HG02759 (cell line): ENCODE measurements around the gene INS.

Source experiments
- ATAC-seq: cut with Tn5 transposase; IDR thresholded peaks from one replicate; pipeline ENCODE4 v1.9.1; 2021; ENCODE audit warnings: mild to moderate bottlenecking, moderate library complexity; ENCODE audit not compliant: unreplicated experiment

INS gene

DNA sequence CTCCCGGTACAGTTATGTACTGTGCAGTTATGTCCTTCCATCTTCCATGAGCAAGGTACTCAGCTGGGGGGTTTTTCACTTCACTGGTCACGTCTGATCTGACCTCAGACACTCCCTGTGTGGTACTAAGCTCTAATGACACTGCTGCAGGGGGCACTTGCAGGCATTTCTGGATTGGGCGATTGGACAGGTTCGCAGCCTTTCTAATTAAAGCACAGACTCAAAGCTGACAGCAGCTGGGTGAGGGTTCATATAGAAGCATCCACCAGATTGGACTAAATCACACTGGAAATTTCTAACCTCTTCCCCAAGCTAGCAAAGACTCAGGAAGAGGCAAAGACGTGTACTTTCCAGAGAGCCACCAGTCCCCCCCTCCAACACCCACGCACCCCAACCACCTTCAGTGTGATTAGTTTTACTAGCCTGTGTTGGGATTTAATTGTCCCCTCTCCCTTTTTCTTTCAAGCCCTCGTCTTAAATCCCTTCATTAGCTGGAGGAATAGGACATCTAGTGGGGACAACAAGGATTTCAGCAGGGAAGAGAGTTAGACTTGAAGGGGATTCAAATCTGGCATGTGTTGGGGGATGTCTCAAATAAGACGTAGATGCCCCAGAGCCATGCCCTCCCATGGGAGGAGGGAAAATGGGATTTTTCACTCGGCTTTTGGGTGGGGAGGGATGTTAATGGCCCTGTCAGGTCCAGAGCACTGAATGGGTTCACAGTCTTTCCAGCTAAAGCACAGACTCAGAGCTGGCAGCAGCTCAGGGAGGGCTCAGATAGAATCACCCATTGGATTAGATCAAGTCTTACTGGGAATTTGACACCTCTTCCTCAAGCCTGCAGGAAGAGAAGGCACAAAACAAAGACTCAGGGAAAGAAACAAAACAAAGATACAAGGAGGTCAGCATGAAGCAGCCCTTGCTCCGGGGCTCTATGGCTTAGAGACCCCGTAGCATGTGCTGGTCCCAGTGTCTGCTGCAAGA is 10.9 kb downstream of the INS start:
- no peak for ATAC-seq

GRCh38 chr11:2149460-2149859 is 11.5 kb downstream of the INS start:
- no peak for ATAC-seq

DNA sequence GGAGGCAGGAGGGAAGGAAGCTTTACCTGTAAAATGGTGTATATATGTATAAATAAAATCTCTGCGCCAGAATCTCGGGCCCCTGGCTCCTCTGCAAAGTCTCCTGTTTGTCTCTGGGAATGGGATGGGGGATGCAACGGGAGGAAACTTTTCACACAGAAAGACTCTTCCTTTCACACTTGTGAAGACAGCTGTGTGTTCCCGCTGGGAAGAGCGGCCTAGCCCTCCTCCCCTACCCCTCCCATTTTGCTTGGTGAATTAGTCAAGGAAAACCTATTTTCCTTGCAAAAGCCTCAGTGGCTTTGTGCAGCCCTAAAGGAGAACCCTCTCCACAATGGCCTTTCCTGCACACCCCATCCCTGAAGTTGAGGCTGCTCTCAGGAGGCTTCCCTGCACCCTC is 12.4 kb downstream of the INS start:
- no peak for ATAC-seq

DNA sequence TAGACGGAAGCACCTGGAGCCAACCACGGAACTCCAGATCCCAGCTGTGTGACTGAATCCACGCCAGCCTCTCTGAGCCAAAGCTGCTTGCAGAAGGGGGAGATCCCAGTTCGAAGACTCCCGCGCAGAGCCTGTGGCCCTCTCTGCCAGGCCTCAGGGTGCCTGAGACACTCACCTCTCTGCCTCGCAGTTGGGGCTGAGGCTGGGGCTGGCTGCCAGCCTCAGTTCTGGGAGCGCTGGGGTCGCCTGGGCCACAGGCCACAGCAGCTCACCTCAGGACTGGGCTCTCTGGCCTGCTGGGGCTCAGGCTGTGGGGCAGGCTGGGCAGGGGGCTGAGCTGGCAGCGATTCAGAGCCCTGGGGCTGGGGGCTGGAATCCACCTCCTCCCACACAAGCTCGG is 13.6 kb downstream of the INS start:
- ATAC-seq = no peak

GRCh38 chr11:2146051-2146450 is 15.0 kb downstream of the INS start:
- no peak for ATAC-seq

GRCh38 chr11:2144544-2145248 is 16.3 kb downstream of the INS start:
- no peak for ATAC-seq

GRCh38 chr11:2143799-2144543 is 17.0 kb downstream of the INS start:
- ATAC-seq = no peak

GRCh38 chr11:2143477-2143798 is 17.6 kb downstream of the INS start:
- ATAC-seq = no peak

DNA sequence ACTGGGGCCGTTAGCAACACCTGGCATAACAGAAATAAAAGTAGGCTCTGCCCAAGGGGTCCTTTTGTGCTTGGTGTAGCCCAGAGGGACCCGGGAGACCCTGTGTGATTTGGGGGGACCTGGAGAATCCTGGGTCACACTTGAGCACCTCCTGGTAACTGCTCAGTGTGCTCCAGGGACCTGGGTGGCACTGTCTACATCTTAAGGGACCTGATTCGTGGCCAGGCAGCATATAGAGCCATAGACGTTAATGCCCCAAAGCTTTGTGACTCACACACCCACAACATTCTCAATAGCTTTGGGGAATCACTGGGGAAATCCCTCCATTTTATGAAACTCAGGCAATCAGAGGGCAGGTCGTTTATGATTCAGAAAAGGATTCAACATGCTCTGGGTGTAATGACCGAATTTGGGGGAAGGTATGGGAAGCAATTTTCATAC is 18.2 kb downstream of the INS start:
- no peak for ATAC-seq

- no peak for ATAC-seq
These were observed 18.7 kb downstream of the INS start for GRCh38 chr11:2142300-2142759.

GRCh38 chr11:2140411-2141400 is 20.3 kb downstream of the INS start:
- no peak for ATAC-seq

DNA sequence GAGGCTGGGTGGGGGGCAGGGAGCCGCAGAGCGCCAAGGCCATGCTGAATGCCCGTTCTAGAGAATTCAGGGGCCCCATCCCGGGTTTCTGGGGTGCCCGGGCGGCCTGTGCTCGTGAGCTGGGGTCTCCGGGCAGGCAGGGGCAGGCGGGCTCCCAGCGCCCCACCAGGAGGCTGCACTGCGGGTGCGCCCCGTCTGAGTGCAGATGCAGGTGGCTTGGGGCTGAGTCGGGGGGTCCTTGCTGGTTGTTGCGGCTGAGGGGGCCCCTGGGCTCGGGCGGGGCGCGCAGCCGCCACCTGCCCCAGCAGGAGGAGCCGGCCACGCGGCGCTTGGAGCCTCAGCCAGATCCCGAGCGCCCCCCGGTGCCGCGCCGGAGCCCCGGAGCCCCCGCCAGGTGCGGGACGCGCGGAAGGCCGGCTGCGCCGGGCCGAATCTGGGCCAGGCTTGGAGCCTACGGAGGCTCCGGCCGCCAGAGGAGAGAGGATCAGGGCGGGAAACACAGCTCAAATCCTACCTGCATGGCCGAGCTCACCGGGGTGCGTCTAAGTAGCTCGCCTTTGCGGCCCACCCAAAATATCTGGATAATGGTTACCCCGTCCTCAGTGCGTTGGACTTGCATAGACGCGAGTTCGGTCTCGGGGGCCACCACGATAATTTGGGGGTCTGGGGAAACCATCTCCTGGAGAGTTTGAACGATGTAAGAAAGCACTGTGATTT is 21.2 kb downstream of the INS start:
- no peak for ATAC-seq

DNA sequence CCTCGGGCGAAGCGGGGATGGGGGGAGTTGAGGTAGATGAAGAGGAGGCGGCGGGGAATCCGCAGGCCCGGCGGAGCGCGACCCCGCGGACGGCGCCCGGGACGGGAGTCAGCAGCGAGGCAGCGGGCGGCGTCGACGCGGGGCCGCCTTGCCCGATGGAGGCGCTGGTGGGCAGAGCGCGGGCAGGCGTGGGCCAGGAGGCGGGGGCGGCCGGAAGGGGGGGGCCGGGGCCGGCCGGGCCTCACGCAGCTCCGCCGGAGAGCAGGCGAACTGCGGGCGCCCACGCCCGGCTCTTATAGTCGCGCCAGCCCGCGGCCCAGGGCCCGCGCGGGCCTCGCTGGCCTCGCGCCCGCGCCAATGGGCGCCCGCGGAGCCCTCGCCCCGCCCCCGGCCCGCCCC is 21.9 kb downstream of the INS start, which contains the start of gene IGF2:
TSS of gene IGF2 (minus strand) at position 267 of the 399 bp plus-strand sequence. CDS start 3,866 bp downstream, outside the sequence.
- ATAC-seq = no peak

DNA sequence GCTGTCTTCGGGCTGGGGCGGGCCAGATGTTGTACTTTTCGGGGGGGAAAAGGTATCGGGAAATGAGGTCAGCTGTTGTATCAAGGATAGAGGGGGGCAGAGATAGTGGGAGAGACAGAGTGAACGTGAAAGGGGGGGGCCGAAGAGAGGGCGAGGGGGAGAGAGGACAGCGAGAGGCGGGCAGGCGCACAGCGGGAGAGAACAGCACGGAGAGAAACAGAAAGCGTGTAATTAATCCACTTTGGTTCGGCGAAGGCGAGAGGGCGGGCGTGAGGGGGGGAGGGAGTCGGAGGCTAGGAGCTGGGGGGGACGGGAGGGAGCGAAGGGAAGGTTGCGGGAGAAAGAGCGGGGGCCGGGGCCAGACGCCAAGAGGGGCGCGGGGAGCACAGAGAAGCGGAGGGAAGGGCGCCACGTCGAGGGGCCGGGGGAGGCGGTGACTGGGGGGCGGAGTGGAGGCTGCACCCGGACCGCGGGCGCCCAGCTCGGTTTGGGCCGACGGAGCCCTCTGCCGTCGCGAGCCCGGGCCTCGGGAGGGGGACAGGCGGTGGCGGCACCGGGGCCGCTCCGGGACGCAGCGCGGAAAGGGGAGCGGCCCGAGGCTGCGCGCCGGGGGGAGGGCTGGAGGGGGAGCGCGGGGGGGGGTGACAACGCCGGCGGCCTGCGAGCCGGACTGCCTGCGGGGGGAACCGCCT is 22.4 kb downstream of the INS start:
- no peak for ATAC-seq

DNA sequence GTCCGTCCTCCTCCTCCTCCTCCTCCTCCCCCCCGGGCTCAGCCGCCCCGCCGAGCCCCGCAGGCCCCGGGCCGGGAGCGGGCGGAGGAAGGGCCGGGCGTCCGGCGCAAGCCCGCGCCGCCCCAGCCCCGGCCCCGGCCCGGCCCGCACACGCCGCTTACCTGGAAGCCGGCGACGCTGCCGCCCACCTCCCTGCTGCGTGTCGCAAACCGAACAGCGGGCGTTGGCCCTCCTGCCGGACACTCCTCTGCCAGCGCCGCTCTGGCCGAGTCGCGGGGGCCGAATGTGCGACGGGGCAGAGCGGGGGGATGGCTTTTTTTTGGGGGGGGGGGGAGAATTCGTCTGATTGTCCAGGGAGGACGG is 23.0 kb downstream of the INS start:
- ATAC-seq = no peak

GRCh38 chr11:2137202-2138067 is 23.6 kb downstream of the INS start:
- ATAC-seq = no peak

DNA sequence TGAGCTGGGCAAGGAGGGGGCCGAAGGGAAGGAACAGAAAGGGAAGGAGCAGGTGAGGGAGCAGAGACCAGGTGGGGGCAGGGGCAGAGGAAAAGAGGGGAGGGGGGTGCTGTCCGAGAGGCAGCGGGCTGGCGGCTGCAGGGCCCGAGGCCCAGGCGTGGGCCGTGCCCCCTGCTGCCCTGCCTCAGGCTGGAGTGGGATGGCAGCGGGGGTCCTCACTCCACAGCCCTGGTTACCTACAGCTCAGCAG is 24.1 kb downstream of the INS start:
- ATAC-seq = no peak
